C4-2B (cell line): Measurements from ENCODE around the gene SH3RF3.

Experiments used
- CTCF ChIP-seq: fragments of 450-650 bp; conservative IDR thresholded peaks from 2 replicates; pipeline ENCODE4 v1.5.1; 2017; ENCODE audit warnings: mild to moderate bottlenecking
- ZFX ChIP-seq: fragments of 450-650 bp; IDR thresholded peaks from 2 replicates; pipeline ENCODE4 v1.6.1; 2017

- TF ChIP-seq CTCF = no peak
- no peak for TF ChIP-seq ZFX
These were observed 268.9 kb downstream of the SH3RF3 start for GRCh38 chr2:109397893-109398292.
